ENCODE data around the gene GTF2A2. TPM values are rescaled to one million over a fixed set of nuclear protein-coding genes. Genes with fewer than 3 reads are reported as not detected.
"Not testable (repeated sequence)": the region's sequence is repeated elsewhere in the genome, so short reads cannot be mapped to it uniquely, and the experiment has no call there.

GTF2A2 gene
- total RNA-seq, 3 donors from 2014 or later, result 87.8 to 145 (median 99.6) TPM

- DNase-seq (no peak), ATAC-seq (no peak)
- Histone ChIP-seq H3K4me3 (no peak overlapping the region), H3K4me1 (ENCODE audit: low read depth) (peaks cover 16% of the 10 kb centered on the region), H3K9me3 (no peaks in the 10 kb centered on the region), H3K36me3 (ENCODE audit: low read depth) (peaks cover 10% of the 10 kb centered on the region)
- no peak for TF ChIP-seq CTCF (IDR thresholded peaks at IDR 0.05)
- intact Hi-C loops (cut with DNase I, micrococcal nuclease), result no loop called here
These were observed 2.1 kb upstream of the GTF2A2 start for GRCh38 chr15:59659366-59659765.

GRCh38 chr15:59657635-59658125, 365 bp upstream of the GTF2A2 start:
- ATAC-seq (peak; percentile 22), DNase-seq (peak in 1 of 3 donors; percentile 63)
- H3K36me3 ChIP-seq (ENCODE audit: low read depth), result peaks cover 2% of the 10 kb centered on the region
- no peaks in the 10 kb centered on the region for H3K9me3 ChIP-seq
- peak overlapping the region; percentile 86 for H3K4me3 ChIP-seq
- H3K4me1 ChIP-seq (ENCODE audit: low read depth), result peaks cover 16% of the 10 kb centered on the region
- TF ChIP-seq CTCF (IDR thresholded peaks at IDR 0.05), result no peak
- intact Hi-C loops (cut with DNase I, micrococcal nuclease), result no loop called here

- H3K4me3 ChIP-seq, result no peak overlapping the region
- peaks cover 16% of the 10 kb centered on the region for H3K4me1 ChIP-seq (ENCODE audit: low read depth)
- ATAC-seq (no peak), DNase-seq (no peak)
- TF ChIP-seq CTCF (IDR thresholded peaks at IDR 0.05), result no peak
- intact Hi-C loops (cut with DNase I, micrococcal nuclease), result no loop called here
- no peaks in the 10 kb centered on the region for H3K9me3 ChIP-seq
- no peaks in the 10 kb centered on the region for H3K36me3 ChIP-seq (ENCODE audit: low read depth)
These were observed 3.3 kb downstream of the GTF2A2 start for GRCh38 chr15:59654046-59654445.

GRCh38 chr15:59649603-59650002, 7.7 kb downstream of the GTF2A2 start:
- ATAC-seq, result no peak
- DNase-seq, result no peak
- Histone ChIP-seq H3K9me3 (no peaks in the 10 kb centered on the region), H3K4me3 (no peak overlapping the region), H3K36me3 (ENCODE audit: low read depth) (peaks cover 3% of the 10 kb centered on the region), H3K4me1 (ENCODE audit: low read depth) (no peaks in the 10 kb centered on the region)
- intact Hi-C loops (cut with DNase I, micrococcal nuclease), result no loop called here
- no peak for TF ChIP-seq CTCF (IDR thresholded peaks at IDR 0.05)

GRCh38 chr15:59647085-59647484, 10.2 kb downstream of the GTF2A2 start:
- no peak for DNase-seq
- H3K4me3 ChIP-seq, result no peak overlapping the region
- intact Hi-C loops (cut with DNase I, micrococcal nuclease), result no loop called here
- TF ChIP-seq CTCF (IDR thresholded peaks at IDR 0.05), result no peak
- H3K36me3 ChIP-seq (ENCODE audit: low read depth), result peaks cover 3% of the 10 kb centered on the region
- ATAC-seq, result no peak
- no peaks in the 10 kb centered on the region for H3K9me3 ChIP-seq
- H3K4me1 ChIP-seq (ENCODE audit: low read depth), result no peaks in the 10 kb centered on the region

- ATAC-seq (no peak), DNase-seq (no peak)
- TF ChIP-seq CTCF (IDR thresholded peaks at IDR 0.05), result no peak
- Histone ChIP-seq H3K36me3 (ENCODE audit: low read depth) (peaks cover 3% of the 10 kb centered on the region), H3K4me3 (no peak overlapping the region), H3K9me3 (no peaks in the 10 kb centered on the region), H3K4me1 (ENCODE audit: low read depth) (no peaks in the 10 kb centered on the region)
- intact Hi-C loops (cut with DNase I, micrococcal nuclease), result no loop called here
These were observed 11.0 kb downstream of the GTF2A2 start for GRCh38 chr15:59646277-59646676.

GRCh38 chr15:59645812-59646211, 11.5 kb downstream of the GTF2A2 start:
- H3K36me3 ChIP-seq (ENCODE audit: low read depth); DNase-seq; H3K9me3 ChIP-seq; intact Hi-C loops (cut with DNase I, micrococcal nuclease); H3K4me1 ChIP-seq (ENCODE audit: low read depth); ATAC-seq; H3K4me3 ChIP-seq: not testable (repeated sequence)

Measured in mucosa of descending colon (tissue), 3 donors.